Measurements from ENCODE around the gene TET3.

The TET3 gene

GRCh38 chr2:74007711-74008110 lies 23.0 kb downstream of the TET3 start:
- no peak for DNase-seq

GRCh38 chr2:74008761-74009395 lies 24.2 kb downstream of the TET3 start:
- no peak for DNase-seq

GRCh38 chr2:74009577-74009976 lies 24.9 kb downstream of the TET3 start:
- DNase-seq = no peak

GRCh38 chr2:74010087-74010541 lies 25.4 kb downstream of the TET3 start:
- no peak for DNase-seq

GRCh38 chr2:74011246-74011645 lies 26.5 kb downstream of the TET3 start:
- no peak for DNase-seq

GRCh38 chr2:74014813-74015212 lies 30.1 kb downstream of the TET3 start:
- DNase-seq = no peak

- DNase-seq = no peak
Observed at GRCh38 chr2:74017223-74017622, 32.5 kb downstream of the TET3 start.

- no peak for DNase-seq
Observed at GRCh38 chr2:74019516-74019915, 34.8 kb downstream of the TET3 start.

GRCh38 chr2:74020702-74021406 lies 36.1 kb downstream of the TET3 start:
- no peak for DNase-seq

GRCh38 chr2:74021407-74021755 lies 36.7 kb downstream of the TET3 start:
- no peak for DNase-seq

- no peak for DNase-seq
Observed at GRCh38 chr2:74024216-74024615, 39.5 kb downstream of the TET3 start.

GRCh38 chr2:74025971-74026612 lies 41.4 kb downstream of the TET3 start:
- no peak for DNase-seq

GRCh38 chr2:74026687-74027241 lies 42.1 kb downstream of the TET3 start:
- DNase-seq = no peak

GRCh38 chr2:74027496-74027895 lies 42.8 kb downstream of the TET3 start:
- no peak for DNase-seq

GRCh38 chr2:74028290-74028689 lies 43.6 kb downstream of the TET3 start:
- no peak for DNase-seq

GRCh38 chr2:74028741-74029140 lies 44.0 kb downstream of the TET3 start:
- no peak for DNase-seq

GRCh38 chr2:74029714-74030397 lies 45.1 kb downstream of the TET3 start:
- no peak for DNase-seq

- DNase-seq = no peak
Observed at GRCh38 chr2:74031221-74031620, 46.5 kb downstream of the TET3 start.

GRCh38 chr2:74031959-74032287 lies 47.2 kb downstream of the TET3 start:
- DNase-seq = no peak

GRCh38 chr2:74033375-74033774 lies 48.7 kb downstream of the TET3 start:
- DNase-seq = no peak
